ENCODE results near the gene LRRC2.
"Not testable (repeated sequence)": the region's sequence is repeated elsewhere in the genome, so short reads cannot be mapped to it uniquely, and the experiment has no call there.

The LRRC2 gene

DNA sequence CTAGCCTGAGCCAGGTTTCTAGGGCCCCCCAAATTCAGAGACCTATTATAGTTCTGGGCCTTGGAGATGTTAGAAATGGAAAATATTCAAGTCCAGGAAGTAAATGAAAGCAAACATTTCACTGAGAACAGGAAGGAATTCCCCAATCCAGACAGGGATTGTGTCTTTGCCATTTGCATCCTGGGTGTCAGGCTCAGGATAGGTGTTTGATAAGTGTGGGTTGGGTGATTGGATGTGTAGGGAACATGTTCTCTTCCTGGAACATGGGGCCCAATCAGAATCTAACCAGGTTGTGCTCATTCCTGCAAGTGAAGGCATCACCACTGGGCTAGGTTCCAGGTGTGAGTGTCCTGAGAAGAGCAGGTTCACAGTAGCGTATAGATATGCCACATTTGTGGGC is 14.6 kb upstream of the LRRC2 start:
- DNase-seq, result no peak

DNA sequence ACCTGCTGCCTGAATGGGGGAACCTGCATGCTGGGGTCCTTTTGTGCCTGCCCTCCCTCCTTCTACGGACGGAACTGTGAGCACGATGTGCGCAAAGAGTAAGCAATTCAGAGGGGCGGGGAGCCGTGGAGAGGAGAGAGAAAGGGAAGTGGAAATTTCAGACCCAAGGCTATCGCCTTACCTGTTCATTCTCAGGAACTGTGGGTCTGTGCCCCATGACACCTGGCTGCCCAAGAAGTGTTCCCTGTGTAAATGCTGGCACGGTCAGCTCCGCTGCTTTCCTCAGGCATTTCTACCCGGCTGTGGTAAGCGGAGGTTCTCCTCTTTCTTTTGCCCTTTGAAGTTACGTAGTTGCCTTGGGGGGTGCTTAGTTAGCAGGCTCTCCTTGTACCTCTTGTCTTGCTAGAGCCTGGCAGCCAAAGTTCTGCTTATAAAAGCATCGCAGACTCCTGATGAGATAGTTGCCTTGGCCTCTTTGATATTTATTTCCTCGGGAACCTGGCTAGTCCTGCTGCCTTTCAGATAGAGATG is 13.7 kb upstream of the LRRC2 start:
- DNase-seq, result no peak

DNA sequence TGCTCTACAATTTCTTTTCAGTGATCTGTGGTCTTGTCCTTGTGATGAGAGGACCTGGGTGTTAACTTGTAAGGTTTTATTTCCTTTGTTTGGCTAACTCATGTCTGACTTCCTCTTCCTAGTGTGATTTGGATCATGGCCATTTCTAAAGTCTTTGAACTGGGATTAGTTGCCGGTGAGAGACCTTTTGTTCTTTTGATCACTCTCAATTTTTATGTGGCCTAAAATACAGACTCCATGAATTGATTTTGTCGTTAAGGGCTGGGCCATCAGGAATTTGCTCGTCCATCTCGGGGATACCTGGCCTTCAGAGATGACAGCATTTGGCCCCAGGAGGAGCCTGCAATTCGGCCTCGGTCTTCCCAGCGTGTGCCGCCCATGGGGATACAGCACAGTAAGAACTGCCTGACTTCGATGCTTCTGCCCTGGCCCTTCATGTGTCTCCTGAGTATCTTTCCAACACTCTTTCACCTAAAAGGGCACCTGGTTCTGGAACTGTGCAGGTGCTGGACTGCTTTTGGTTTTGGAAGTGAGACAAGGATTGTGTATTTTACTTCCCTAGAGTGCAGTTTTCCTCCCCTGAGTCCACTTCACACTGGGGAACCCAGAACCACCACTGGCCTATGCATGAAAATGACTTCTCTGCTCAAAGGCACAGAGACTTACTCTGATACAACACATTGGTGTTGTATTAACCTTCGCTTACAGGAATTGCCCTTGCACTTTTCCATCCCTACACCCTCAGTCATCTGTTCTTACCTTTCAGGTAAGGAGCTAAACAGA is 13.1 kb upstream of the LRRC2 start:
- DNase-seq, result no peak

DNA sequence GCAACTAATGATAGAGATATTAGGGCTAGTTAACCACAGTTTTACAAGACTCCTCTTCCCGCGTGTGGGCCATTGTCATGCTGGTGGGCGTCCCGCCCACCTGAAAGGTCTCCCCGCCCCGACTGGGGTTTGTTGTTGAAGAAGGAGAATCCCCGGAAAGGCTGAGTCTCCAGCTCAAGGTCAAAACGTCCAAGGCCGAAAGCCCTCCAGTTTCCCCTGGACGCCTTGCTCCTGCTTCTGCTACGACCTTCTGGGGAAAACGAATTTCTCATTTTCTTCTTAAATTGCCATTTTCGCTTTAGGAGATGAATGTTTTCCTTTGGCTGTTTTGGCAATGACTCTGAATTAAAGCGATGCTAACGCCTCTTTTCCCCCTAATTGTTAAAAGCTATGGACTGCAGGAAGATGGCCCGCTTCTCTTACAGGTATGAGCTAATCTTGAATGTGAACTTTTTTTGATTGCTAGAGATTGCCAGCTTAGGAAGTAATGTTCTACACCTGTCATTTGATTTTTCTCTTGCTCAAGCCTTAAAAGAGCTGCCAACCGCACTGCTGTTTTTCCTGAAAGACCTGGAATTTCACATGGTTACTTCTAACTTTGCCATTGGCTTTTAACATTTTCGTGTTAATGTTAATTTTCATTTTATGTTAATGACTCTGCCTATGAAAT is 11.6 kb upstream of the LRRC2 start:
- not testable (repeated sequence) for DNase-seq

DNA sequence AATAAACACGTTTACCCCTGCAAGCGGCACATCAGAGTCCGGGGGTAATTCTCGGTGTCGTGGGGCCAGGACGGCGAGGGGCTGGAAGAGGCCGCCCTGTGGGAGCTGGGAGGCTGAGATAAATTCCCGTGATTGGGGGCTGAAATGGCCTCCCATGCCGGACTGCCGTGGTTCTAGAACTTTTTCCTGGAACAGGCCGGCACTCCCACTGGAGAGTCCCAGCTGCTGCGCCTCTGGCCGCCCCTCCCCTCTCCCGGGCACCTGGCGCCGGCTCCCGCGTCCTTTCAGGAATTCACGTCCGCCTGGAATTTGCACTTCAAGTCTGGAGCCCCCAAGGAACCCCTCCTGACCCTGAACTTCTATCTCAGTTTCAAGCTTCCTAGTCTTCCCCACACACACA is 10.8 kb upstream of the LRRC2 start:
- DNase-seq, result no peak

DNA sequence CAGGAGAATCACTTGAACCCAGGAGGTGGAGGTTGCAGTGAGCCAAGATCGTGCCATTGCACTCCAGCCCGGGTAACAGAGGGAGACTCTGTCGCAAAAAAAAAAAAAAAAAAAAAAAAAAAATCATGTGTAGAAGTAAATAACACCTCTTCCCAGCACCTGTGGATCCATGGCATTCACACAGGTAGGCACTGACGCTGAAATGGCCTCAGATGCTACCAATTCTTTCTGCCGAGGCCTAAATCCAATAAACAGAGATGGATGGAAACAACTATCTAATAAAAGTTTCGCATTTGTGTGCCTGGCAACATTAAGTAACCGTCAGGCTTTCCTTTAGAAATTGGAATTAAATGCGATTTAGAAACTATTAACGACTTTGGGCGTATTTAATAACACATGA is 10.3 kb upstream of the LRRC2 start:
- no peak for DNase-seq

DNA sequence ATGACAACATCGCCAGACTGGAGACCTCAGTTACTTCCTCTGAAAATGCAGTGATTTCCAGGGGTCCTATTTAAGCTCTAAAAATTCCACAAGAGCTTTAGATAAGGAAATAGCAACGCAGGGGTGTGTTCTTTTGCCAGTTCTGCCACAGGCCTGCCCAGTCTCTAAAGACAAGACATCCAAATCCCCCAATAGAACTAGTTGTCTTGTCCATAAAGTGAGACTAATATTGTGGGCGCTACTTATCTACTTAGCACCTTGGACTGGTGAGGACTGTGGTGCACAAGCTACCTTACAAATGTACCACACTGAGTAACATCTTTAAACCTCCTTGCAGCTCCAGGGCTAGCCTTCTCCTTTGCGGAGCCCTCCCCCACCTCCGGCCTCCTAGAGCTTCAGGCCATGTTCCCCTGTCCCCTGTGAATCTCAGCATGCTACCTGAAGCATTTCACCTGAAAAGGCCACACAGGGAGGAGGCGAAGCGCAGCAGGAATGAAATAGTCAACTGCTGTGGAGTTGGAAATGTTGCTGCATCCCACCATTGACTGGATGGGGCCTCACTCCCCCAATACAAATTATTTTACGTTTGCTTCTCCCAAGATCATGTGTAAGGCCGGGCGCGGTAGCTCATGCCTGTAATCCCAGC is 9.6 kb upstream of the LRRC2 start:
- no peak for DNase-seq

DNA sequence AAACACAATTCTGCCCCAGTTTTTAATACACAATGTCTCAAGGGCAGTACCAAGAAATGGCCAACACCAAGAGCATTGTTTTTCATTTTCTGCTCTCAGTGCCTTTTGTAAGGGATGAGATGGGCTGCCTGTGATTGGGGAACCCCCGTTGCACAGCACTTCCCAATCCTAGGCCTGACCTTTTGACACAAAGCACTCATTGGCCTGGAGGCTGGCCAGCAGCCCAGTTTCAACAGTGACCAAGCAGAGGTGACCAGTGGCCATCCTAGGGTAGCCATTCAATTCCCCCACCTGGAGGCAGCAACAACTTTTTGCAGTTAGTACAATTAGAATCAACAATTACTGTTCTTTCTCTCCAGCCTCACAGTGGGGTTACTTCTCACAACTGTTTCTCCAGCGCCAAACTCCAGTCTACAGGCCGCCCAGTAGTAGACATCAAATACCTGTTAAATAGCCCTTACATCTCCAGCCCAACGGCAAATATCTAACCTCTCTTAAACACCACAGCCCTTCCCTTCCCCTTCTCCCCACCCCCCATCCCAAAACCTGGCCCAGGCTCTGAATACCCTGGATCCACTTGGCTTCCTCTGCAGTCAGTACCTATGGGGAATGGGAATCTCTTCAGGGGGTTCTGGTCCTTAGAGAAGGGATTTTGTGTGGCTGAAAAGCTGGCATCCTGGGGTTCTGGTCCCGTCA is 8.9 kb upstream of the LRRC2 start:
- no peak for DNase-seq

DNA sequence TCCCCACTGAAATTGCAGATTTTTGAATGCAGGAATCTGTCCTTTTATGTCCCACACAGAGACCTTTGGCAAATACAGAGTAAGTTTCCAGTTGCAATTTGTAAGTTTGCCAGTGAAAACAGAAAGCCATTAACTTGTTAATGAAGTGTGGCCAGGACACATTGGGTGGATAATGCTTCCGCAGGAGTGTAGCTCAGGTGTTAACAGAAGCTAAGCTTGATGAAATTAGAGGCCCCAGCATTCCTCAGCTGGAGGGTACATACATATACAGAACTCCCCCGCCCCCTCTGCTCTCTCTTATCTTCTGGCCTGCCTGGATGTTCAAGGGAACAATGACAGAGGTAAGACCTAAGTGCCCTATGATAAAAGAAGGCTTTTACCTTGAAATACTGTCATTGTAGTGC is 8.1 kb upstream of the LRRC2 start:
- DNase-seq, result no peak

DNA sequence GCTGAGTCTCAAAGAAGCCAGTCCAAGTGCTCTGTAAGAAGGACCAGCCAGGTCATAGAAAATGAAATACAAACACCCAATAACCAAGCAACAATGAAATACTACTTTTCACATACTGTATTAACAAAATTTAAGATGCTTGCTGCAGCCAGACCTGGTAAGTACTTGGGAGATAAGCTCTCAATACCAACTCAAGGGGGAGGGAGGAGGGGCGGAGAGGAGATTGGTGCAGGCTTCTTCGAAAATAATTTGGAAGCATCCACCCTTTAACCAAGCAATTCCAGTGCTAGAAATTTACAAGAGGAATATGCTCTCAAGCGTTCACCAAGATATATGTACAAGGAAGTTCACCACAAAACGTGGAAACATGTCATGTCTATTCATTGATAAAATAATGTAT is 7.6 kb upstream of the LRRC2 start:
- DNase-seq, result no peak

DNA sequence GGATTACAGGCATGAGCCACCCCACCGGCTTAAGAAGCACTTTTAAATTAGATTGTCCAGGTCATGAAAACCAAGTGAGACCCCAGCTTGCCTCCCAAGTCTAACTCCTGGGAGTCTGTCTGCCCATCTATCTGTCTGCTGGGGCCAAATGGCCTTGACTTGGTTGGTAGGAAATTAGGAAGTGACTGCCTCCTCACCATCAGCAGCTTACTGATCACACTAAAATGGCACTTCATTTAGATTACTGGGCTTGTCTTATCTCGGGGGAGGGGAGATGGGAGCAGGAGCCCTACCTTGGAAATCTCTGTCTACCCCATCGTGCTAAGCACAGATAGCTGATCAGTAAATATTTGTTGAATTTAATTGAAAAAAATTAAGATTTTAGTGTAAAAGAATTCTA is 5.6 kb upstream of the LRRC2 start:
- DNase-seq, result no peak

DNA sequence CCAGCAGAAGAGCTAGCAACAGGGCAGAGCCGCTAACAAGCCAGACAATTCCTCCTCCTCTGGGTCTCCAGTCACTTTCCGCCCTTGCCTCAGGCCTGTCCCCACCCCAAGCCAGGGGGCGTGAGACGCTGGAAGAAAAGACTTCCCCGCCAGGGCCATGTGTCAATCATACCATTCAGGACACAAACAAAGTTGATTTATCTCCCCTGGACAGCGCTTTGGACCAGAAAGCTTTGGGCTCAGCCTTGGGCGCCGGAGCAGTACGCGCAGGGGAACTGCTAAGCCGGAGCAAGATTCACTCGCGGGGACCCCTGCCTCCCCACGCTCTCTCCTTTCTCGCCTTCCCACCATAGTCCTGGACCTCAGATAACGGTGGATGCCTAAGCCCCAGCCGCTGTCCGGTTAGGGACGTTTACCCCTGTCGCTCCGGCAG is 479 bp downstream of the LRRC2 start:
- DNase-seq, result no peak

DNA sequence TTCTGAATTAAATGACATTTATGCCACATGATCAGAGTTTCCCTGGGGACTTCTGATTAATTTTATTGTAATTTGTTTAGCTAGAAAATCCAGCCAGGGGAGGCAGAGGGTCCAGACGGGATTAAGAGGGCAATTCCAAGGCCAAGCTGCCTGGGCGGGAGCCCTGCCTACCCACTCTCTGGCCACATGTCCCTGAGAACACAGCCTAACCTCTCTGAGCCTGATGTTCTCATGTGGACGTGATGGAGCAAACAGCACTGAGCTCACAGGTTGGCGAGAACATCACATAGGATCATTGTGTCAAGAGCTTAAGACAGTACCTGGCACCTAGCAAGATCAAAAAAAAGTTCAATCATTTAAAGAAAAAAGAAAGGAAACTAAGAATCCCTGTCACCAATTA is 1.0 kb downstream of the LRRC2 start:
- DNase-seq, result no peak

DNA sequence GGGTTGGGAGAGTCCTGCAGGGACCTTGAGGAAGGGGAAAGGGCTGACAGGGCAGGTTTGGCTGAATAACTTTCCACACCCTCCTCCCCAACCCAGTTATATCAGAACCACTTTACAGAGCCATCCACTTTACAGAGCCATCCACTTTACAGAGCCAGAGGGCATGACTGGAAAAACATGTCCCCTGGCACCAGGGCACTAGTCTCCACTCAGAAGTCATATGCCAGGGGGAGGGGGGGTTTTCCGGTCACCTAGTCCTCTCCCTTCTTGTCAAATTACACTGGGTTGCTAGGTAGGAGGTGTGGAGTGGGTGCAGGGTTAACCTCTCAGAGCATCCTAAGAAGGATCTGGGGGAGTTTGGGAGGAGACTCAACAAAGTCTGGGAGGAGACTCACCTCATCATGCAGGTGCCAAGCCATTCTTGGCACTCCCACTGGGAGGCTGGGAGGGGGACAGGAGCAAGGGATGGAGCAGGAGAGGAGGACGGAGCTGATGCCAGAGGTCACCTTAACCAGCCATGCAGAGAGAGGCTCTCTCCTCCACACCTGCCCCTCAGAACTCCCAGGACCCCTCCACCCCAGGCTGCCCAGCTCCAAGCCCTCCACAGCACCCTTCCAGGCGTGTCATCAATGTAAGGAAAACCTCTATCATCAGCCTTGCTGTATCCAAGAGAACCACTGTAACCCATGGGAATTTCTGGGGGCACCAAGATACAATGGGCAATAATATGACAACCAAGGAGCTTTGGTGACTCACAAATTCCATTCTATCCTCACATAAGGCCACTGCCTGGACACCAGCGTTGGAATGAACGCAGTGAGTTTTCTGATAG is 1.7 kb downstream of the LRRC2 start:
- no peak for DNase-seq

DNA sequence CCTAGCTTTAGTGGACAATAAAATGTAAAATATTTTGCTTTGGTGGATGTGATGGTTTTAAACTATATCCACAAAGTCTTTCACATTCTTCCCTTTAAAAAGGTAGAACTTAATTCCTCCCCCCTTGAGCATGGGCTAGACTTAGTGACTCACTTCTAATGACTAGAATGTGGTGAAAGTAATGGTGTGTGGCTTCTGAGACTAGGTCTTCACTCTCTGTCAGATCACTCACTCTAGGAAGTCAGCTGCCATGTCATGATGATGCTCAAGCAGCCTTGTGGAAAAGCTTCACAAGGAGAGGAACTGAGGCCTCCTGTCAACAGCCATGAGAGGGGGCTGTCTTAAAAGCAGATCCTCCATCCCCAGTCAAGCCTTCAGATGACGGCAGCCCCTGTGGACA is 4.2 kb downstream of the LRRC2 start:
- no peak for DNase-seq

DNA sequence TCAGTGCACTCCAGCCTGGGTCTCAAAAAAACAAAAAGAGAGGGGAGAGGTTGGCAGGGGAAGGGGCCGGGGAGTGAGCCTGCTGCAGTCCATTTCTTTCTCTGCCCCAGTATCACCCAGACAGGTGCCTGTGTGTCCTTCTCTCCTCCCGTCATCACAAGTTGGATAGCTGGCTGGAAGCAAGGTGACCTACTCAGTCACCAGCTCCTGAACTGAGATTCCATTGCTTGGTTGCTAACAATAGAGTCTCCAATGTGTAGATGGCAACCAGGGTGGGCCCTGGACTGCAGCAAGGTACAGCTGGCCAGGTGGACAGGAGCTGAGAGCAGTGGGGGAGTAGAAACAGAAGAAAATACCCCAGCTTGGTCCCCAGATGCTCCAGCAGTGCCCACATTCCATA is 4.6 kb downstream of the LRRC2 start:
- no peak for DNase-seq

DNA sequence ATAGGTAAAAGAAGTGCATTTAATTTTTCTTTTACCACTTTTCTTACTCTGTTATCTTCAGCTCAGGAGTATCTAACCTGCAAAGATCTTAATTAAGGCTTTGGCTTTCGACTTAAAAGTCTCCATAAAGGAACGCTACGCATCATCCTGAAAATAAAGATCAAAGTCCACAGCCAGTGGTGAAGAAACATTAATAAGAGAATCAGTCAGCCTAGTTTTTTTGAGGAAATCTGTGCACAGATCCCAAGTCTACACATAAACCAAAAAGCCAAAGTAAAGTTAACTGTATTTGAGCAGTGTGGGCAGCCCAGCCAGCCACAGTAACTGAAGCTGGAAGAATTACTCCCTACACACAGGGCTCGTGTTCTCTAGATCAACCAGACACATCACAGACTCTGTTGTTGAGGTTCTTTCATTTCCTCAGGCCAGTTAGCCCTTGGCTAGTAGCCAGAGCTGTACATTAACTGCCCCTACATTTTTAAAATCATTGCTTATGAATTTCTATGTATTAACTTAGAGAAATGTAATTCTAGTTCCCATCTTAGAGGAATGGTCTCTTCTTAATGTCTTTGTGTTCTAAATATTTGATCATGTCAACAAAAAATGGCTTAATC is 6.9 kb downstream of the LRRC2 start:
- DNase-seq, result no peak

DNA sequence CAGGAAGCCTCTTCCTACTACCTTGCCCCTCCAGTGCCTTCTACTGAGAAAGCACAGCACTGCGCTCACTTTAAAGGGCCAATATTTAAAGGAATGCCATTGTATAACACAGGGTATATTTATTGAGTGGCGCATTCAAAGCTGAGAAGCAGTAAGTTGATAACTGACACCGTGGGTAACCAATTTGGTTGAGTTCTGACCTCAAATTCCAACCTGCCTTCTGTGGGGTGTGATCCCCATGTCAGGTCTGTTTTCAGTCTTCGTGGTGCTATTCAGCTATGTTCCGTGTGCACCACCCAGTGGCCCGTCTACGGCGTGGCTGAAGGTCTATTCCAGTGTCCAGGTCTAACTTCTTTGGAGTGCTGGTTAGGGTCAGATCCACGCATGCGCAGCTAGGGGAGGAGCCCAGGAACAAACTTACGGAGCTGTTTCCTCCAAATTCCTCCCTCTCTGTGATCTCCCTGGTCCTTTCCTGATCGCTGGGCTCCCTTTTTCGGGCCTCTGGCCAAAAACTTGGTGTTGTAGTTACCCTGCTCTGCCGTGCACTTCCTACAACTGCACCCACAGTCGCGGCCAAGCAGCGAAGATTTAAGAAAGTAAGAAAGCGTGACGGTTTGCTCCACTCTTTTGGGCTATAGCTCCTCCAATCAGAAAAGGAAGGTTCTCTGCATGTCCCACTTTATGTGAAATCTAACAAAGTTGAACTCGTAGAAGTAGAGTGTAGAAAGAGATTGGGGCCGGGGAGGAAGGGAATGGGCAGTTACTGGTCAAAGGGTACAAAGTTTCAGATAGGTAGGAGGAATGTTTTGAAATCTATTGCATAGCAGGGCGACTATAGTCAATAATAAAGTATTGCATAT is 7.7 kb downstream of the LRRC2 start:
- DNase-seq, result peak; percentile 74

DNA sequence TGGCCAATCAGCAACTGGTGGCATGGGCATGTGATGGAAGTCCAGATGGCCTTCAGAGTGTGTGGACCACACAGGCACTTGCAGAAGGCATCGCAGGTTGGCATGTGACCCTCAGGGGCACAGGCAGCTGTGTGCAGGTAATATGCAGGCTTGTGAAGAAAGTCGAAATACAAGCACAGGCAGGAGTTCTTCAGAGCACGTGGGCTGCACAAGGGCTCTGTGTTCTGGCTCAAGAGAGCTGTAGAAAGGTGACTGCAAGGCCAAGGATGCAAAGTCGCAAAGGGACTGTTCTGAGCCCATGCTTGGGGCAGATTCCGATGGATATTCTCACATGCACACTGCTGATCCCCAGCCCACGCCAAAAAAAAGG is 8.3 kb downstream of the LRRC2 start:
- DNase-seq, result no peak

DNA sequence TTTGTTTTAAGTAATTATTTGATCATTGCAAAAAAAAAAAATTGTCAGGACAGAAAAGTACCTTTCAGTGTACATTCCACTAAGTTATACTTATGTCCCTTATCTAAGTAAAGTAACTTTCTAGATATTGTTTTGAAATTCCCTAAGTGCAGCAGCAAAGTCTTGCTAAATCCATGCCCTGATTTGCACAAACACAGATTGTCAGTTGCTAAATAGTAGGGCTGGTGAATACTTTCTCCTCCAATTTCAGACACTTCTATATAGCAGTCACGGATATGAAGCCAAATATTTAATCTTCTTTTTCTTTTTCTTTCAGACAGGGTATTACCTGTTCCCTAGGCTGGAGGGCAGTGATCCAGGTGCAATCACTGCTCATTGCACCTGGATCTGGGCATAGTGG is 12.9 kb downstream of the LRRC2 start:
- no peak for DNase-seq

DNA sequence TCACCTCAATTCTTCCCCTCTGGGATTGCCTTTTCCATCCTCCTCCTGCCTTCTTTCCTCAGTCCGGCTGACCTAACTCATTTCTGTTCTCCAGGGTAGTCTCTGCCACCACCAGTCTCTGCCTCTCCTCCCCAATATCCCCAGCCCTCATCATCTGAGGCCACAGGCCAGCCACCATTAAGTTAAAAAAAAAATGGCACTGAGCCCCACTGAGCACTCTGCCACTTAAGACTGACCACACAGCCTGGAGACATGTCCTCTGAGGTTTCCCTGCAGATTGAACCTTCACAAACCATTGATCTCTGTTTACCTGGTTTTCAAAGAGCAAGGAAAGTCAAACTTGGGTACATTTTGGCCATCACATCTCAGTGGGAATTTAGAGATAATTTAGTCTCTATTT is 13.6 kb downstream of the LRRC2 start:
- DNase-seq, result no peak
